HEK293 (cell line): ENCODE results near the gene FRAT2.

Experiments
- EGR2 ChIP-seq: fragments of 450-650 bp; formaldehyde crosslinking; IDR thresholded peaks from 2 replicates; pipeline ENCODE4 v1.5.1; 2016; ENCODE audit warnings: low read depth, missing biosample characterization, missing genetic modification characterization
- GLIS1 ChIP-seq: fragments of 450-650 bp; formaldehyde crosslinking; IDR thresholded peaks from 2 replicates; pipeline ENCODE4 v1.5.1; 2016; ENCODE audit warnings: missing biosample characterization, missing genetic modification characterization
- GLIS2 ChIP-seq: fragments of 450-650 bp; formaldehyde crosslinking; IDR thresholded peaks from 2 replicates; pipeline ENCODE4 v1.5.1; 2016; ENCODE audit warnings: missing biosample characterization, missing genetic modification characterization
- IKZF3 ChIP-seq: fragments of 450-650 bp; IDR thresholded peaks from 2 replicates; pipeline ENCODE4 v1.5.0; 2018; ENCODE audit warnings: missing biosample characterization, mild to moderate bottlenecking, missing genetic modification characterization, moderate library complexity
- KLF1 ChIP-seq: fragments of 450-650 bp; formaldehyde crosslinking; IDR thresholded peaks from 2 replicates; pipeline ENCODE4 v1.5.1; 2016; ENCODE audit warnings: missing biosample characterization, missing genetic modification characterization
- KLF9 ChIP-seq: fragments of 450-650 bp; formaldehyde crosslinking; IDR thresholded peaks from 2 replicates; pipeline ENCODE4 v1.5.1; 2016; ENCODE audit warnings: missing biosample characterization, missing genetic modification characterization, low read depth
- MZF1 ChIP-seq: fragments of 450-650 bp; formaldehyde crosslinking; IDR thresholded peaks from 2 replicates; pipeline ENCODE4 v1.5.1; 2017; ENCODE audit warnings: missing biosample characterization, missing genetic modification characterization, borderline replicate concordance
- SCRT2 ChIP-seq: fragments of 450-650 bp; formaldehyde crosslinking; IDR thresholded peaks from 2 replicates; pipeline ENCODE4 v1.5.1; 2016; ENCODE audit warnings: missing biosample characterization, missing genetic modification characterization
- SP2 ChIP-seq: fragments of 450-650 bp; formaldehyde crosslinking; IDR thresholded peaks from 2 replicates; pipeline ENCODE4 v1.5.1; 2016; ENCODE audit warnings: missing biosample characterization, missing genetic modification characterization
- TRIM28 ChIP-seq: IDR thresholded peaks from 2 replicates; pipeline ENCODE4 v1.6.1; 2011; ENCODE audit warnings: low read length, control low read depth, borderline replicate concordance
- ZFHX2 ChIP-seq: fragments of 450-650 bp; formaldehyde crosslinking; conservative IDR thresholded peaks from 2 replicates; pipeline ENCODE4 v1.5.1; 2016; ENCODE audit warnings: missing biosample characterization, missing genetic modification characterization
- ZFP3 ChIP-seq: fragments of 450-650 bp; formaldehyde crosslinking; IDR thresholded peaks from 2 replicates; pipeline ENCODE4 v1.5.1; 2016; ENCODE audit warnings: low read depth, missing biosample characterization, missing genetic modification characterization
- ZNF221 ChIP-seq: fragments of 450-650 bp; formaldehyde crosslinking; IDR thresholded peaks from 2 replicates; pipeline ENCODE4 v1.5.1; 2017; ENCODE audit warnings: missing biosample characterization, missing genetic modification characterization, borderline replicate concordance
- ZNF335 ChIP-seq: fragments of 450-650 bp; formaldehyde crosslinking; conservative IDR thresholded peaks from 2 replicates; pipeline ENCODE4 v1.5.1; 2016; ENCODE audit warnings: missing biosample characterization, missing genetic modification characterization
- ZNF658 ChIP-seq: fragments of 450-650 bp; formaldehyde crosslinking; IDR thresholded peaks from 2 replicates; pipeline ENCODE4; 2016; ENCODE audit warnings: missing biosample characterization, missing genetic modification characterization
- ZNF660 ChIP-seq: fragments of 450-650 bp; IDR thresholded peaks from 2 replicates; pipeline ENCODE4 v1.5.1; 2018; ENCODE audit warnings: missing biosample characterization, mild to moderate bottlenecking, missing genetic modification characterization
- ZNF701 ChIP-seq: fragments of 450-650 bp; formaldehyde crosslinking; IDR thresholded peaks from 2 replicates; pipeline ENCODE4 v1.5.1; 2016; ENCODE audit warnings: missing biosample characterization, missing genetic modification characterization
- ZSCAN23 ChIP-seq: fragments of 450-650 bp; formaldehyde crosslinking; IDR thresholded peaks from 2 replicates; pipeline ENCODE4 v1.5.1; 2016; ENCODE audit warnings: missing biosample characterization, missing genetic modification characterization
- TF ChIP-seq, protein P1 (sequence below): fragments of 450-650 bp; formaldehyde crosslinking; IDR thresholded peaks from 2 replicates; pipeline ENCODE4 v1.5.1; 2016; ENCODE audit warnings: missing biosample characterization, missing genetic modification characterization
- TF ChIP-seq, protein P2 (sequence below): fragments of 450-650 bp; formaldehyde crosslinking; IDR thresholded peaks from 2 replicates; pipeline ENCODE4 v1.5.1; 2016; ENCODE audit warnings: missing biosample characterization, missing genetic modification characterization
- TF ChIP-seq, protein P3 (sequence below): fragments of 450-650 bp; formaldehyde crosslinking; IDR thresholded peaks from 2 replicates; pipeline ENCODE4 v1.5.1; 2017; ENCODE audit warnings: missing biosample characterization, missing genetic modification characterization

FRAT2 gene

DNA sequence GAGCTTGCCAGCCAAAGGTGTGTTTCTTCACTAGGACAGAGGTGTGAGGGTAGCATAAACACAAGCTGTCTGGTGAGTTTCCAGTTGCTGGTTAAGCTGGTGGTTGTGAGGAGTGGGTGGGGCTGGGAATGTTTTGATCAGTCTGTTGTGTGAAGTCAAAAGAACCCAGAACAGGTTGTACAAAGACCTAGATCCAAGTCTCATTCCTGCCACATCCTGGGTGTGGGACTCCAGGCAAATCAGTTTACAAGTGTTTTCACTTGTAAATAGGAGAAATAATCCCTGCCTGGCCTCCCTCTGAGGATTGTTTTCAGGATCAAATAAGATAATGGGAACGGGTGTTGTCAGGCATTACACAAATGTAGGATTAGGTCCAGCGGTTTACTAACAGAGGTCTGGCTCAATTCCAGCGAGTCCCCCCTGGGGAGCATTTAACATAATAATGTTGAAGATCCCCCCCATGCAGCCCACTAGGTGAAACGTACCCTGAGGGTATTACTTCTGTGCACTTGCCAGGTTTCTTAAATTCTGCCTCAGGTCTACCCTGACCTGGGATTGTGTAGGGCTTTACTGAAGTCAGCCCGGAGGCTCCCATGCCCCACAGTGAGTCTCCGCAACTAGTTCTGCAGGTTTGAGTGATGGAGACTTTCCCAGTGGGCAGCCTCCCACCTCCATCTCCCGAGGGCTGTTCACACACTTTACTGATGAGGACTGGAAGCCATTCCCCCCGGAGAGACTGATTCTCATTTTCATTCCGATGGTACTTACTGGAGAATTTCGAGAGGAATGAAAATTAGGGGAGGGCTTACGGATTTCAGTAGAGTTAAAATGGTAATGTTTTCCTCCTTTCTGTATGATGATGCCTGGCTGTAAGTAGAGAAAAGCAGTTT is 2.7 kb upstream of the FRAT2 start (continued):
- TF ChIP-seq, protein P1, sequence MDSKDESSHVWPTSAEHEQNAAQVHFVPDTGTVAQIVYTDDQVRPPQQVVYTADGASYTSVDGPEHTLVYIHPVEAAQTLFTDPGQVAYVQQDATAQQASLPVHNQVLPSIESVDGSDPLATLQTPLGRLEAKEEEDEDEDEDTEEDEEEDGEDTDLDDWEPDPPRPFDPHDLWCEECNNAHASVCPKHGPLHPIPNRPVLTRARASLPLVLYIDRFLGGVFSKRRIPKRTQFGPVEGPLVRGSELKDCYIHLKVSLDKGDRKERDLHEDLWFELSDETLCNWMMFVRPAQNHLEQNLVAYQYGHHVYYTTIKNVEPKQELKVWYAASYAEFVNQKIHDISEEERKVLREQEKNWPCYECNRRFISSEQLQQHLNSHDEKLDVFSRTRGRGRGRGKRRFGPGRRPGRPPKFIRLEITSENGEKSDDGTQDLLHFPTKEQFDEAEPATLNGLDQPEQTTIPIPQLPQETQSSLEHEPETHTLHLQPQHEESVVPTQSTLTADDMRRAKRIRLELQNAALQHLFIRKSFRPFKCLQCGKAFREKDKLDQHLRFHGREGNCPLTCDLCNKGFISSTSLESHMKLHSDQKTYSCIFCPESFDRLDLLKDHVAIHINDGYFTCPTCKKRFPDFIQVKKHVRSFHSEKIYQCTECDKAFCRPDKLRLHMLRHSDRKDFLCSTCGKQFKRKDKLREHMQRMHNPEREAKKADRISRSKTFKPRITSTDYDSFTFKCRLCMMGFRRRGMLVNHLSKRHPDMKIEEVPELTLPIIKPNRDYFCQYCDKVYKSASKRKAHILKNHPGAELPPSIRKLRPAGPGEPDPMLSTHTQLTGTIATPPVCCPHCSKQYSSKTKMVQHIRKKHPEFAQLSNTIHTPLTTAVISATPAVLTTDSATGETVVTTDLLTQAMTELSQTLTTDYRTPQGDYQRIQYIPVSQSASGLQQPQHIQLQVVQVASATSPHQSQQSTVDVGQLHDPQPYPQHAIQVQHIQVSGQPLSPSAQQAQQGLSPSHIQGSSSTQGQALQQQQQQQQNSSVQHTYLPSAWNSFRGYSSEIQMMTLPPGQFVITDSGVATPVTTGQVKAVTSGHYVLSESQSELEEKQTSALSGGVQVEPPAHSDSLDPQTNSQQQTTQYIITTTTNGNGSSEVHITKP (tag by site-specific recombination) = peak; percentile 59
- TF ChIP-seq ZNF701 (tag by site-specific recombination) = 0 out of 2 replicates have a peak, but pooled peaks have one; percentile 79
- peak; percentile 38; the same call in 1 of the 2 replicates for TF ChIP-seq GLIS2 (tag by site-specific recombination)
- TF ChIP-seq ZNF221 (tag by site-specific recombination) = no peak
- 0 out of 2 replicates have a peak, but pooled peaks have one; percentile 17 for TF ChIP-seq KLF1
- TF ChIP-seq SP2 (tag by site-specific recombination) = no peak
- no peak for TF ChIP-seq ZFP3
- peak; percentile 45 for TF ChIP-seq IKZF3 (tag by site-specific recombination)
- 0 out of 2 replicates have a peak, but pooled peaks have one; percentile 12 for TF ChIP-seq ZNF660 (tag by site-specific recombination)
- 0 out of 2 replicates have a peak, but pooled peaks have one; percentile 24 for TF ChIP-seq TRIM28
- peak; percentile 98 for TF ChIP-seq GLIS1 (tag by site-specific recombination)
- TF ChIP-seq KLF9 (tag by site-specific recombination) = peak; percentile 23; the same call in 1 of the 2 replicates
- TF ChIP-seq SCRT2 (tag by site-specific recombination) = 0 out of 2 replicates have a peak, but pooled peaks have one; percentile 47
- peak; percentile 66 for TF ChIP-seq ZFHX2 (tag by site-specific recombination)
- peak; percentile 82 for TF ChIP-seq ZNF335 (tag by site-specific recombination)
- TF ChIP-seq ZSCAN23 (tag by site-specific recombination) = no peak
- TF ChIP-seq, protein P2, sequence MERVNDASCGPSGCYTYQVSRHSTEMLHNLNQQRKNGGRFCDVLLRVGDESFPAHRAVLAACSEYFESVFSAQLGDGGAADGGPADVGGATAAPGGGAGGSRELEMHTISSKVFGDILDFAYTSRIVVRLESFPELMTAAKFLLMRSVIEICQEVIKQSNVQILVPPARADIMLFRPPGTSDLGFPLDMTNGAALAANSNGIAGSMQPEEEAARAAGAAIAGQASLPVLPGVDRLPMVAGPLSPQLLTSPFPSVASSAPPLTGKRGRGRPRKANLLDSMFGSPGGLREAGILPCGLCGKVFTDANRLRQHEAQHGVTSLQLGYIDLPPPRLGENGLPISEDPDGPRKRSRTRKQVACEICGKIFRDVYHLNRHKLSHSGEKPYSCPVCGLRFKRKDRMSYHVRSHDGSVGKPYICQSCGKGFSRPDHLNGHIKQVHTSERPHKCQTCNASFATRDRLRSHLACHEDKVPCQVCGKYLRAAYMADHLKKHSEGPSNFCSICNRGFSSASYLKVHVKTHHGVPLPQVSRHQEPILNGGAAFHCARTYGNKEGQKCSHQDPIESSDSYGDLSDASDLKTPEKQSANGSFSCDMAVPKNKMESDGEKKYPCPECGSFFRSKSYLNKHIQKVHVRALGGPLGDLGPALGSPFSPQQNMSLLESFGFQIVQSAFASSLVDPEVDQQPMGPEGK = peak; percentile 32; the same call in 1 of the 2 replicates
- no peak for TF ChIP-seq ZNF658
- TF ChIP-seq EGR2 = peak; percentile 65
- 0 out of 2 replicates have a peak, but pooled peaks have one; percentile 57 for TF ChIP-seq MZF1 (tag by site-specific recombination)
- TF ChIP-seq, protein P3, sequence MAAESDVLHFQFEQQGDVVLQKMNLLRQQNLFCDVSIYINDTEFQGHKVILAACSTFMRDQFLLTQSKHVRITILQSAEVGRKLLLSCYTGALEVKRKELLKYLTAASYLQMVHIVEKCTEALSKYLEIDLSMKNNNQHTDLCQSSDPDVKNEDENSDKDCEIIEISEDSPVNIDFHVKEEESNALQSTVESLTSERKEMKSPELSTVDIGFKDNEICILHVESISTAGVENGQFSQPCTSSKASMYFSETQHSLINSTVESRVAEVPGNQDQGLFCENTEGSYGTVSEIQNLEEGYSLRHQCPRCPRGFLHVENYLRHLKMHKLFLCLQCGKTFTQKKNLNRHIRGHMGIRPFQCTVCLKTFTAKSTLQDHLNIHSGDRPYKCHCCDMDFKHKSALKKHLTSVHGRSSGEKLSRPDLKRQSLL (tag by site-specific recombination) = peak; percentile 83
- TF ChIP-seq, all 188 proteins: peak for 25
